ENCODE data around the gene ZBTB20.

ZBTB20 gene

DNA sequence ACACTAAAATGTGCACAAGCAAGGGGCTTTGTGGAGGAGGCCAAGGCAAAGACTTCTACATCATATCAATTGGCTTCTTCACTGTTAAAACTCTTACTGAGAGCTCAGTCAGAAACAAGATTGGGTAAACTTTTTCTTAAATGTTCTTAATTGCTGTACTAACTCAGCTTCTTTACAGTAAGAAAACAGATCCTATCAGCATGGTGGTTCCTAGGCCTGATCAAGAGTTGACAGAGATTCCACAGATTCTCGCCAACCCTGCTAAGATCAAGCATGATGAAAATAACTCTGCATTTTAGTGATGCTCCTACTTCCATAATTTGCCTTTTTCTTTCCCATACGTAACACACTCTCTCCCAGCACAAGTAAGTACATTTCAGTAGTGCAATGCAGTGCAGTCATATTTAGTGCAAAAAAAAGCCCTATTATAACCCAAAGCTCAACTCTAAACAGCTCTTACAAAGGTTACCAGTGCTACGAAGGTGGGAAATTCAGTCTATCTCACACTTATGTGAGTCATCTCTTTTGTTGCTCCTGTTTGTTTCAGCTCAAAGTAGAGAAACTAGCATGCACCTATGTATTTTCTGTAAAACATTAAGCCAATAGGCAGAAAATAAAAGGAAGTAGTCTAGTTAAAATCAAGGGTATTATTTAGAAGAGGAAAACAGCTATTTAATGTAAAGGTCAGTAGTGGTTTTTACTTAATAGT lies 823.4 kb downstream of the ZBTB20 start:
- H3K9me3 ChIP-seq (ENCODE audit: control extremely low read depth in 1 of 5, control insufficient read depth in 4 of 5, insufficient read depth in 2 of 5, low read depth in 1 of 5, low read length in 4 of 5) = no peaks in the 10 kb centered on the region
- DNase-seq = no peak
- 95% methylated on average over 3 of the region's 3 CpGs for WGBS (ENCODE audit: insufficient coverage)
- POLR2A ChIA-PET = no interaction called here
- H3K27me3 ChIP-seq (replicated peaks in 2 of 5; ENCODE audit: control insufficient read depth in 4 of 5, insufficient read depth in 5 of 5, low read length in 4 of 5) = no peaks in the 10 kb centered on the region
- CTCF ChIA-PET = interaction anchor here (0.6 to 2.6 kb wide), 4 partner anchors 12 to 1494 kb away, joined by 3 to 10 read pairs (median 4); no protein-coding TSS in a partner anchor
- H3K4me3 ChIP-seq (ENCODE audit: control insufficient read depth in 1 of 7, extremely low read depth in 1 of 7, insufficient read depth in 4 of 7, low read depth in 2 of 7, low read length in 6 of 7) = no peak overlapping the region
- no peaks in the 10 kb centered on the region for H3K4me1 ChIP-seq (ENCODE audit: control extremely low read depth in 1 of 4, control insufficient read depth in 4 of 4, insufficient read depth in 4 of 4, low read length in 3 of 4)
- H3K36me3 ChIP-seq (ENCODE audit: control insufficient read depth in 4 of 4, insufficient read depth in 4 of 4, low read length in 3 of 4) = peaks cover 0 to 5% (median 0%) of the 10 kb centered on the region in 4 experiments
- H3K27ac ChIP-seq (ENCODE audit: insufficient read depth in 1 of 2, low read depth in 1 of 2, low read length in 2 of 2, poor library complexity in 1 of 2, severe bottlenecking in 2 of 2) = no peak overlapping the region

- Histone ChIP-seq H3K4me1 (ENCODE audit: control extremely low read depth in 1 of 4, control insufficient read depth in 4 of 4, insufficient read depth in 4 of 4, low read length in 3 of 4) (no peaks in the 10 kb centered on the region), H3K36me3 (ENCODE audit: control insufficient read depth in 4 of 4, insufficient read depth in 4 of 4, low read length in 3 of 4) (peaks cover 0 to 8% (median 0%) of the 10 kb centered on the region in 4 experiments), H3K27ac (ENCODE audit: insufficient read depth in 1 of 2, low read depth in 1 of 2, low read length in 2 of 2, poor library complexity in 1 of 2, severe bottlenecking in 2 of 2) (no peak overlapping the region), H3K27me3 (replicated peaks in 2 of 5; ENCODE audit: control insufficient read depth in 4 of 5, insufficient read depth in 5 of 5, low read length in 4 of 5) (no peaks in the 10 kb centered on the region), H3K9me3 (ENCODE audit: control extremely low read depth in 1 of 5, control insufficient read depth in 4 of 5, insufficient read depth in 2 of 5, low read depth in 1 of 5, low read length in 4 of 5) (no peaks in the 10 kb centered on the region), H3K4me3 (ENCODE audit: control insufficient read depth in 1 of 7, extremely low read depth in 1 of 7, insufficient read depth in 4 of 7, low read depth in 2 of 7, low read length in 6 of 7) (no peak overlapping the region)
- no CpG with 5 or more reads among the region's 1 CpG for WGBS (ENCODE audit: insufficient coverage)
- POLR2A ChIA-PET = interaction anchor here (0.5 kb wide), 1 partner anchor 15 kb away, joined by 3 read pairs; no protein-coding TSS in a partner anchor
- CTCF ChIA-PET = no interaction called here
- no peak for DNase-seq
Observed at GRCh38 chr3:114320246-114320645, 826.8 kb downstream of the ZBTB20 start.

DNA sequence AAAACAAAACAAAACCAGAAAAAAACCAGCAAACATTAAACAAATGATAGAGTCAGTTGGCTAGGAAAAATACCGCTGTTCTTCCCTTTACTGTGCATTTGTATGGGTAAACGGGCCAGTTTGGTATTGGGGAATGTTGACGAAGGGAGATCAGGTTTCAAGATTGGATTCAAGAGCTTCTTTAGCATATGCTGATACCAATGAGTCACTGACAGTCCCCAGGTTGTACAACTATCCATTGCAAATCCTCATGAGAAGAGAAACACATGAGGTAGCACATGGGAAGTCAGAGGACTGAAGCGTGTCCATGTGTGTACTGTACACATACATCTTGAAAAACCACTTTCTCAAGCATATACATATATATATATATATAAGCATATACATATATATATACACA lies 827.6 kb downstream of the ZBTB20 start:
- Histone ChIP-seq H3K36me3 (ENCODE audit: control insufficient read depth in 4 of 4, insufficient read depth in 4 of 4, low read length in 3 of 4) (peaks cover 0 to 8% (median 0%) of the 10 kb centered on the region in 4 experiments), H3K27me3 (replicated peaks in 2 of 5; ENCODE audit: control insufficient read depth in 4 of 5, insufficient read depth in 5 of 5, low read length in 4 of 5) (no peaks in the 10 kb centered on the region), H3K27ac (ENCODE audit: insufficient read depth in 1 of 2, low read depth in 1 of 2, low read length in 2 of 2, poor library complexity in 1 of 2, severe bottlenecking in 2 of 2) (no peak overlapping the region), H3K4me1 (ENCODE audit: control extremely low read depth in 1 of 4, control insufficient read depth in 4 of 4, insufficient read depth in 4 of 4, low read length in 3 of 4) (no peaks in the 10 kb centered on the region), H3K9me3 (ENCODE audit: control extremely low read depth in 1 of 5, control insufficient read depth in 4 of 5, insufficient read depth in 2 of 5, low read depth in 1 of 5, low read length in 4 of 5) (no peaks in the 10 kb centered on the region), H3K4me3 (ENCODE audit: control insufficient read depth in 1 of 7, extremely low read depth in 1 of 7, insufficient read depth in 4 of 7, low read depth in 2 of 7, low read length in 6 of 7) (no peak overlapping the region)
- WGBS (ENCODE audit: insufficient coverage) = 96% methylated on average over 3 of the region's 4 CpGs
- ChIA-PET CTCF (no interaction called here), POLR2A (no interaction called here)
- no peak for DNase-seq

DNA sequence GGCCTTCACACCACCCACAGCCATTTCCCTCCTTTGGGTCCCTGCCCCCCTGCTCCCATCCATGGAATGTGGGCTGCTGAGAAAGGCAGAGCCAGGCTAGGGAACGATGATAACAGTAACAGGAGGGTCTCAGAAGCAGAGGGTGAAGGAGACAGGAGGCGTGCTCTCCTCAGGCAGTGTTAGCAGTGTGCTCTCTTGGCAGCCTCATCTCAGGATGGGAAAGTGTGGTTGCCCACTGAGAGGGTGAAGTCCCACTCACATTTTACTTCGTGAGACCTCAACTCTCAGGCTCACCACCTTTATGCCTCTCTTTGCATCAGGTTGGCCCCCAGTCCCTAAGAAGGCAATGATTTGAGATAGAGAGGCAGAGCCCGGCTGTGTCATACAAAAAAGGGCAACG lies 828.8 kb downstream of the ZBTB20 start:
- POLR2A ChIA-PET = no interaction called here
- Histone ChIP-seq H3K4me1 (ENCODE audit: control extremely low read depth in 1 of 4, control insufficient read depth in 4 of 4, insufficient read depth in 4 of 4, low read length in 3 of 4) (no peaks in the 10 kb centered on the region), H3K27ac (ENCODE audit: insufficient read depth in 1 of 2, low read depth in 1 of 2, low read length in 2 of 2, poor library complexity in 1 of 2, severe bottlenecking in 2 of 2) (no peak overlapping the region), H3K4me3 (ENCODE audit: control insufficient read depth in 1 of 7, extremely low read depth in 1 of 7, insufficient read depth in 4 of 7, low read depth in 2 of 7, low read length in 6 of 7) (no peak overlapping the region), H3K9me3 (ENCODE audit: control extremely low read depth in 1 of 5, control insufficient read depth in 4 of 5, insufficient read depth in 2 of 5, low read depth in 1 of 5, low read length in 4 of 5) (no peaks in the 10 kb centered on the region), H3K27me3 (replicated peaks in 2 of 5; ENCODE audit: control insufficient read depth in 4 of 5, insufficient read depth in 5 of 5, low read length in 4 of 5) (no peaks in the 10 kb centered on the region), H3K36me3 (ENCODE audit: control insufficient read depth in 4 of 4, insufficient read depth in 4 of 4, low read length in 3 of 4) (peaks cover 0 to 5% (median 0%) of the 10 kb centered on the region in 4 experiments)
- 100% methylated on average over 3 of the region's 5 CpGs for WGBS (ENCODE audit: insufficient coverage)
- CTCF ChIA-PET = no interaction called here
- DNase-seq = no peak

DNA sequence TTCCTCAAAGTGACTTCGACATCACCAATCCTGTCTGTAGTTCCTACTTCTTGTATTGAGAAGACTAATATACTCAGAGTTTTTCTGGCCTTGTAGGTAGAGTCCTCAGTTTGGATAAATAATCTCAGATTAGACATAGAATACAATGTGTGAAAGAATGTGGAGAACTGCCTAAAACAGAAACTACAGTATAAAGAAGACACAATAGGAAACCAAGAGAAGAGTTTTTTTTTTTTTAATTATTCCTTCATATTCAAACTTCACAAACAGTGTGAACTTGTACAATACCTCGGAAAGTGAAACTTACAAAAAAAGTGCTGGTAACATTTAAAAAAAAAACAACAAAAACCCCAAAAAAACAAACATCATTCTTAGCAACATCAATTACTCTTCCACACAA lies 832.8 kb downstream of the ZBTB20 start:
- no CpG with 5 or more reads among the region's 2 CpGs for WGBS (ENCODE audit: insufficient coverage)
- Histone ChIP-seq H3K27me3 (replicated peaks in 2 of 5; ENCODE audit: control insufficient read depth in 4 of 5, insufficient read depth in 5 of 5, low read length in 4 of 5) (no peaks in the 10 kb centered on the region), H3K9me3 (ENCODE audit: control extremely low read depth in 1 of 5, control insufficient read depth in 4 of 5, insufficient read depth in 2 of 5, low read depth in 1 of 5, low read length in 4 of 5) (no peaks in the 10 kb centered on the region), H3K27ac (ENCODE audit: insufficient read depth in 1 of 2, low read depth in 1 of 2, low read length in 2 of 2, poor library complexity in 1 of 2, severe bottlenecking in 2 of 2) (no peak overlapping the region), H3K36me3 (ENCODE audit: control insufficient read depth in 4 of 4, insufficient read depth in 4 of 4, low read length in 3 of 4) (peaks cover 0 to 5% (median 0%) of the 10 kb centered on the region in 4 experiments), H3K4me3 (ENCODE audit: control insufficient read depth in 1 of 7, extremely low read depth in 1 of 7, insufficient read depth in 4 of 7, low read depth in 2 of 7, low read length in 6 of 7) (no peak overlapping the region), H3K4me1 (ENCODE audit: control extremely low read depth in 1 of 4, control insufficient read depth in 4 of 4, insufficient read depth in 4 of 4, low read length in 3 of 4) (no peaks in the 10 kb centered on the region)
- ChIA-PET CTCF (no interaction called here), POLR2A (no interaction called here)
- no peak for DNase-seq

DNA sequence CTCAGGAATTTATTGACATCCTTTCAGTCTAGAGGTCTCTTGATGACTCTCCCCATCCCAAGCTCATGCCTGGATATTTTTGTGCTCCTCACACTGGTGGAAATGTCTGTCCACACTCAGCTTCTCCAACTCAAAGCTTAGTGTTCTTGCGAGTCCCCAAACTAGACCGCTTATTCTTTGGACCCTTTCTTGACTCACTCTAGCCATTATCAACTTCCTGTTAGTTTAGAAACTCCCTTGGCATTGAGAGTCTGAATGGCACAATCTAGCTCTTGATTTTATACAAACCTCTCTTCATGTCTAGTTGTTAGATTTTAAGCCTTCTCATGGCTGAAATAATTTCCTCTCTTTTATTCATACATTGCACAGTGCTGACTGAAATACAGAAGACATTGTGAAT lies 833.7 kb downstream of the ZBTB20 start:
- H3K27ac ChIP-seq (ENCODE audit: insufficient read depth in 1 of 2, low read depth in 1 of 2, low read length in 2 of 2, poor library complexity in 1 of 2, severe bottlenecking in 2 of 2) = no peak overlapping the region
- peaks cover 0 to 5% (median 0%) of the 10 kb centered on the region in 4 experiments for H3K36me3 ChIP-seq (ENCODE audit: control insufficient read depth in 4 of 4, insufficient read depth in 4 of 4, low read length in 3 of 4)
- no peak overlapping the region for H3K4me3 ChIP-seq (ENCODE audit: control insufficient read depth in 1 of 7, extremely low read depth in 1 of 7, insufficient read depth in 4 of 7, low read depth in 2 of 7, low read length in 6 of 7)
- POLR2A ChIA-PET = no interaction called here
- CTCF ChIA-PET = interaction anchor here (3.4 kb wide), 1 partner anchor 10 kb away, joined by 10 read pairs; no protein-coding TSS in a partner anchor
- no peaks in the 10 kb centered on the region for H3K27me3 ChIP-seq (replicated peaks in 2 of 5; ENCODE audit: control insufficient read depth in 4 of 5, insufficient read depth in 5 of 5, low read length in 4 of 5)
- H3K9me3 ChIP-seq (ENCODE audit: control extremely low read depth in 1 of 5, control insufficient read depth in 4 of 5, insufficient read depth in 2 of 5, low read depth in 1 of 5, low read length in 4 of 5) = no peaks in the 10 kb centered on the region
- 100% methylated on average over 2 of the region's 2 CpGs for WGBS (ENCODE audit: insufficient coverage)
- H3K4me1 ChIP-seq (ENCODE audit: control extremely low read depth in 1 of 4, control insufficient read depth in 4 of 4, insufficient read depth in 4 of 4, low read length in 3 of 4) = no peaks in the 10 kb centered on the region
- no peak for DNase-seq

GRCh38 chr3:114310695-114311094 lies 836.4 kb downstream of the ZBTB20 start:
- no peak overlapping the region for H3K4me3 ChIP-seq (ENCODE audit: control insufficient read depth in 1 of 7, extremely low read depth in 1 of 7, insufficient read depth in 4 of 7, low read depth in 2 of 7, low read length in 6 of 7)
- peaks cover 0 to 3% (median 0%) of the 10 kb centered on the region in 4 experiments for H3K36me3 ChIP-seq (ENCODE audit: control insufficient read depth in 4 of 4, insufficient read depth in 4 of 4, low read length in 3 of 4)
- H3K27ac ChIP-seq (ENCODE audit: insufficient read depth in 1 of 2, low read depth in 1 of 2, low read length in 2 of 2, poor library complexity in 1 of 2, severe bottlenecking in 2 of 2) = no peak overlapping the region
- ChIA-PET POLR2A (no interaction called here), CTCF (interaction anchor here (0.7 to 3.4 kb wide), 4 partner anchors 13 to 86 kb away, joined by 3 to 10 read pairs (median 4); no protein-coding TSS in a partner anchor)
- no peaks in the 10 kb centered on the region for H3K27me3 ChIP-seq (replicated peaks in 2 of 5; ENCODE audit: control insufficient read depth in 4 of 5, insufficient read depth in 5 of 5, low read length in 4 of 5)
- no peak for DNase-seq
- no peaks in the 10 kb centered on the region for H3K4me1 ChIP-seq (ENCODE audit: control extremely low read depth in 1 of 4, control insufficient read depth in 4 of 4, insufficient read depth in 4 of 4, low read length in 3 of 4)
- no peaks in the 10 kb centered on the region for H3K9me3 ChIP-seq (ENCODE audit: control extremely low read depth in 1 of 5, control insufficient read depth in 4 of 5, insufficient read depth in 2 of 5, low read depth in 1 of 5, low read length in 4 of 5)
- WGBS (ENCODE audit: insufficient coverage) = 100% methylated on average over 1 of the region's 2 CpGs

All from common myeloid progenitor, CD34-positive (primary cell).